Measurements from ENCODE around the gene GPS1.

The GPS1 gene

DNA sequence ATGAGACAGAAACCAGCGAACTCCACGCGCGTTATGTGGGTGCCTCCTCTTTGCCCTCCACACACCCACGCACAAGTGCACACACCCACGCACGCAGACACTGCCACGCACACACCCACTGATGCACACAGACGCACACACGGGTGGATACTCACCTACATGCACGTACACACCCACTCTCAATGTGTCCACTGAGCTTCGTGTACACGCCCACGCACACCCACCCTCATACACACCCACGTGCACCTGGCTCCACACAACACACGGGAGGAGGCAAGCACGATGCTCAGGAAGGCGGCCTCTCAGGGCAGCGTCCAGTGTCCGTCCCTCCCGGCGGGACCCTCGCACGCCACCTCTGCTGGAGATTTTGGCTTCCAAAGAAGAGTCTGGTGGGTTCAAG lies 4.3 kb upstream of the GPS1 start:
- DNase-seq = no peak

- DNase-seq = no peak
Measured at GRCh38 chr17:82047914-82048570, 3.7 kb upstream of the GPS1 start.

- no peak for DNase-seq
Measured at GRCh38 chr17:82048571-82048971, 3.1 kb upstream of the GPS1 start.

DNA sequence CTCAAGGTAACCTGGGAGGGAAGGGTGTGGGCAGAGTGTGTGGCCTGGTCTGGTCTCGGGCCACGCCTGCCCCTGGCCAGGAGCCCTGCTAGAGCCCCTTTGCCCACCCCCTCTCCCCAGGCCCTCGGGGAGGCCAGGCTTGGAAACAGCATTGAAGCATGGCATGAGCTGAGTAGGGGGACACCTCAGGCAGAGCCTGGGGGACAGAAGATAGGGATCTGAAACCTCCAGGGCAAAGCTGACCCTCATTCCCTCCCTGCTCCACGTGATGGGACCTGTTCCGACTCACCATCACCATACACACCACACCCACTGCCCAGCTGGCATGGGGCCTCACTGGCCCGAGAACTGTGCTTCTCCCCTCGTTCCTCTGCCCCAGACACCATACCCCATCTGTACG lies 2.6 kb upstream of the GPS1 start:
- no peak for DNase-seq

GRCh38 chr17:82049521-82049971 lies 2.2 kb upstream of the GPS1 start:
- no peak for DNase-seq

DNA sequence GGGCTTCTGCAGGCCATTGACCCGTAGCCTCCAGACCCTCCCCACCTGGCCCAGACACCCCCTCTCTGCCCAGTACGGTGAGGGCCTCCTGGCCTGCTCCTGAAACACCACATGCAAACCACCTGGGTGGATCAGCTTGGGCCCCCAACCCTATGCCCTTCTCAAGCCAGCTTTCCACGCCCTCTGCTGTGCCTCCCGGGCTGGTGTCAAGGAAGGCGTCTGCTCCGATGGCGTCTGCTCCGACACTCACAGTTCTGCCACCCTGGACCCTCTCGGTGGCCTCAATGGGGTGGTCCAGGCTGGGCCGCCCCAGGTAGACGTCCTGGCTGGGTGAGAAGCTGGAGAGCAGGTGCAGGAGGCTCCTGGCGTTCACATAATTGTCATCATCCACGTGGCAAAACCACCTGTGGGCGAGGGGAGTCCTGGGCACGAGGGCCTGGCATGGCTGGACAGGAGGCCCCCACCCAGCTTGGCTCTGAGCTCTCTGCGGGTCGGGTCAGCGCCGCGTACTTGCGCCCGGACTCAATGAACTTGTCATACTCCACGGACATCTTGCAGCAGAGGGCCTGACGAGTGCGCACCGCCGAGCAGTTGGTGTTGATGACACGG lies 1.4 kb upstream of the GPS1 start:
- no peak for DNase-seq

GRCh38 chr17:82050761-82051641 lies 697 bp upstream of the GPS1 start:
- DNase-seq = no peak

DNA sequence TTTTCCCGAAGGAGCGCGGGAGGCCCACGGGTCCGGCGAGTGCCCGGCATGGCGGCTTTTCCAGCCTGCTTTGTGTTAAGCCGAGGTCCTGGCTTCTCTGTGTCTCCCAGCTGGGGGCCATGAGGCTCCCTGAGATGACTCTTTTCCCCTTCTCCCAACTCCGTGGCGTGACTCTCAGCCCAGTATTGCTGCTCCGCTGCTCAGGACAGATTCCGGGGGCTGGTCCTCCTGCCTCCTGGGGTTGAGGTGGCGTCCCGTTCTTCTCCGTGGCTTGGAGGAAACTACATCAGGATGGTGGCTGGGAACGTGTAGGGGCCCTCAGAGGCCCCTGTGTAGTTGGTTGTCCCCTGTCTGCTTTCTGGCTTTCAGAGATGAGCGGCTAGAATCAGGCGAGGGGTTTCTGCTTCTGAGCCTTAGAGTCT lies 951 bp downstream of the GPS1 start:
- no peak for DNase-seq

DNA sequence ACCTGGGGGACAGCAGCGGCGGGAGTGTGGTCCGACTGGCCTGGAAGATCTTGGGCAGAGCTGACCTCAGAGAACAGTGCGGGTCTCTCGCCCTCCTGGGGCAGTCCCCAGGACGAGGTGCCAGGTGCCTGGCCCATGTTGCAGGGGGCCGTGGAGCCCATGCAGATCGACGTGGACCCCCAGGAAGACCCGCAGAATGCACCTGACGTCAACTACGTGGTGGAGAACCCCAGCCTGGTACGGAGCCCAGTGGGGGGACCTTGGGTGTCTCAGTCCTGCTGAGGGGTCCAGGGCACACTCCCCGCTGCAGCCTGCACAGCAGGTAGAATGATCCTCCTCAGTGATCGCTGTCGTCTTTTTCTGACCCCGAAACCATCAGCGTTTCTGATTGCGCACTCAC lies 1.4 kb downstream of the GPS1 start:
- DNase-seq = no peak

GRCh38 chr17:82053556-82054263 lies 2.0 kb downstream of the GPS1 start:
- DNase-seq = no peak

DNA sequence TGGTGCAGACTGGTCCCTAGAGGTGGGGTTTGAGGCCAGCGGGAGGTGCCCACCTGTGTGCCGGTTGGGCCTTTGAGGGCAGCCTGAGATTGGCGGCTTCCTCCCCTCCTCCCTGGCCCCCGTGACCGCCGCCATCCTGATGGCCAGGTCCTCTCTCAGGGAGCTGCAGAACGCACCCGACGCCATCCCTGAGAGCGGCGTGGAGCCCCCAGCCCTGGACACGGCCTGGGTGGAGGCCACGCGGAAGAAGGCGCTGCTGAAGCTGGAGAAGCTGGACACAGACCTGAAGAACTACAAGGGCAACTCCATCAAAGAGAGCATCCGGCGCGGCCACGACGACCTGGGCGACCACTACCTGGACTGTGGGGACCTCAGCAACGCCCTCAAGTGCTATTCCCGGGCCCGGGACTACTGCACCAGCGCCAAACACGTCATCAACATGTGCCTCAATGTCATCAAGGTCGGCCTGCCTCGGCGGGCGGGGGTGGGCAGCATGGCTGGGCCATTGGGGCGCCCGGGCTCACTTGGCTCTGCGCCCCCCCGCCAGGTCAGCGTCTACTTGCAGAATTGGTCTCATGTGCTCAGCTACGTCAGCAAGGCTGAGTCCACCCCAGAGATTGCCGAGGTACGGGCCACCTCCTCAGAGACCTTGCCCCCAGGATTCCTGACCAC lies 2.8 kb downstream of the GPS1 start:
- no peak for DNase-seq

DNA sequence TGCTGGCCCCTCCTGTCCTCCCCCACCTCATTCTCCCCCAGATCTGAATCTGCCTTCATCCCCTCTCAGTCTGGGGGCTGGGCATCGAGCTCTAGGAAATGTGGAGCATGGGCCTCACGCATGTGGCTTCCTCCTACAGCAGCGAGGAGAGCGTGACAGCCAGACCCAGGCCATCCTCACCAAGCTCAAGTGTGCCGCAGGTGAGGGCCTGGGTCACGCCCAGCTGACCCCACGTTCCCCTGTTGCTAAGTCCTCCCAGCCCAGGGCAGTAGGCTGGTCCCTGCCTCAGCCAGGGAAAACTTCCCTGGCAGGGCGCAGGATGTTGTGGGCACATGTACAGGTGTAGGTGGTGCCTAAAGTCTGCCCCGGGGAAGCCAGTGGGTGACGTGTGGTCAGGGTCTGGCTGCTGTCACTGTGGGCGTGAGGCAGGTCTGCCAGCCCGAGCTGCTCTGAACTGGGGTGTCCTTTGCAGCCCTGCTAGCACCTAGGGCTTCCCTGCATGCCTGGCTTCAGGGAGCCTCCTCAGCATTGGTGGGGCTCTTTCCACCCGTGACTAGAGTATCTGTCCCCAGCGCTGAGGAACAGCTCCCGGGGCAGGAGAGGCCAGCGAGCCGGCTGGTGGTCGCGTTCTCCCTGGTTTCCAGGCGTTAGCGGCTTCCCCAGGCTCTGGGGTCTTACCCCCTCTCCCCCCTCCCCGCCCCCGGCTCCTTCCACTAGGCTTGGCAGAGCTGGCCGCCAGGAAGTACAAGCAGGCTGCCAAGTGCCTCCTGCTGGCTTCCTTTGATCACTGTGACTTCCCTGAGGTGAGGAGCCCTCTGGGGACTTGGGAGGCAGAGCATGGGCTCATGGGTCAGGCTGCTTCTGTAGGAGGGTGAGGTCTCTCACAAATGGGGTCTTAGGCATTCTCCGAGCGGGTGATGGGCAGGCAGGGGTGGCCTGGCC lies 3.6 kb downstream of the GPS1 start:
- DNase-seq = no peak

DNA sequence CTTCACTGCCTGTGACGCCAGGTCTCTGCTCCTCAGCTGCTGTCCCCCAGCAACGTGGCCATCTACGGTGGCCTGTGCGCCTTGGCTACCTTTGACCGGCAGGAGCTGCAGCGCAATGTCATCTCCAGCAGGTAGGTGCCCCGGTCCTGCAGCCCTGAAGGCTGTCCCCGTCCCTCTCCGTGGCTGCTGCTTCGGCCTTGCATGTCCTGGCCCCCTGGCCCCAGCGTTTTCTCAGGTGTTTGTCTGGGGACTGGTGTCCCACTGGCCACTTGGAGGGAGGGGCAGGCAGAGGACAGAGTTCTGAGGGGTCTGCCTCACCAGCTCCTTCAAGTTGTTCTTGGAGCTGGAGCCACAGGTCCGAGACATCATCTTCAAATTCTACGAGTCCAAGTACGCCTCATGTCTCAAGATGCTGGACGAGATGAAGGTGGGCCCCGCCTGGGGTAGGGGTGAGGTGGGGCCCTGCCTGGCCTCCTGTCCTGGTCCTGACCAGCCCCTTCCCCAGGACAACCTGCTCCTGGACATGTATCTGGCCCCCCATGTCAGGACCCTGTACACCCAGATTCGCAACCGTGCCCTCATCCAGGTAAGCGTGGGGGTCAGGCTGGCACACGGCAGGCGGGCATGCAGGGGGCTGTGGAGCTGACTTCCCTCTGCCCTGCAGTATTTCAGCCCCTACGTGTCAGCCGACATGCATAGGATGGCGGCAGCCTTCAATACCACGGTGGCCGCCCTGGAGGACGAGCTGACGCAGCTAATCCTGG lies 4.4 kb downstream of the GPS1 start:
- DNase-seq = no peak

GRCh38 chr17:82056729-82057621 lies 5.3 kb downstream of the GPS1 start:
- no peak for DNase-seq

DNA sequence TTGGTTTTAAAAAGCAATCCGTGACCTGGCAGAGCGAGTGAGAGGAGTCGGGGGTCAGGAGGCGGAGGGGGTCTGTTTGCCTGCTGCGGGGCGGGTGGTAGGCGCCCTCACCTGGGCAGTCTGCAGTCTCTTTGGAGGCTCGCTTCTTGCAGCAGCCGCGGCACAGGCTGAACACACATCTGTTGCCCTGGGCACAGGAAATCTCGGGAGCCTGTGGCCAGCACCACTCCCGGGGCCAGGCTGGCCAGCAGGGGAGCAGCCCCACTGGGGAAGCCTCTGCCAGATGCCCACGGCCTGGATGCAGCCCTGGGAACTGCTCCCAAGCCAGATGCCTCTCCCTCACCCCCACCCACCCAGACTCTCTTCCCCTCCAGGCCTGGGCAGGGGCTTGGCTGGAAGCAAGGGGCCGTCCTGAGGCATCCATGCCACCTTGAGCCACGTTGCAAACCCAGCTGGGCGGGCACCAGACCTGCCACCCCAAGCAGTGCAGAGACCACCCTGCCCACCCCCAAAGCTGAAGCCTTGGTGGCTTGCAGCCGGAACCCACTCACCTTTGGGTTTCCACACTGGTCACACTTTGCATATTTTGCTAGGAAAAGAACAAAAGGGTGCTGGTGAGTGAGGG lies 6.6 kb downstream of the GPS1 start:
- no peak for DNase-seq

DNA sequence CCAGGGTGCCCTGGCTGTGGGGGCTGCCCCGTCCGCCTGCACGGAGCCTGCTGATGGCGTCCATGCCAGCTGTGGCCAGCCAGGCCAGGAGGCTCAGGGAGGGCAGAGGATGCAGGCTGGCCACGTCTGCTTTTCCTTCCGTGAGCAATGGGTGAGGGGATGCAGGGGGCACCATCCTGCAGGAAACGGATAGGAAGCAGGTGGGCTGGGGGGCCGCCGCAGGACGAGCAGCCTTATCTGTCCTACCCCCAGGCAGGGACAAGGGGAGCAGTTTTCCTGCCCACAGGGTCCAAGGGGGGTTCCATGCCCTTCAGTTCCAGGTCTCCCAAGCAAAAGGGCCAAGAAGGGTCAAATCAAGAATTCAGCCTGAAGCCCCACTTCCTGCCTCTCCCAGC lies 7.2 kb downstream of the GPS1 start:
- DNase-seq = no peak

- DNase-seq = no peak
Measured at GRCh38 chr17:82059272-82060000, 7.7 kb downstream of the GPS1 start.

GRCh38 chr17:82060001-82060380 lies 8.3 kb downstream of the GPS1 start:
- no peak for DNase-seq

- no peak for DNase-seq
Measured at GRCh38 chr17:82060614-82061013, 8.9 kb downstream of the GPS1 start.
